IMR-90 (cell line): Measurements from ENCODE around the gene LINGO4. TPM values are rescaled to one million over a fixed set of nuclear protein-coding genes. Genes with fewer than 3 reads are reported as not detected.

Source experiments
- ATAC-seq: fragments of 200-7000 bp; cut with Tn5 transposase; 2 replicates; pipeline ENCODE4 v1.9.1; 2020; ENCODE audit warnings: low read depth, mild to moderate bottlenecking, moderate library complexity
- BruUV-seq: library from RNA; stranded (reverse); fragments of 400-500 nt; replicated peaks from 2 replicates; lab custom pipeline; 2021; lab: Mats Ljungman, UMichigan
- CTCF ChIA-PET: fragments of 300-600 bp; formaldehyde crosslinking; extraction: SDS; loops from one replicate; lab custom pipeline; 2021; ENCODE audit warnings: antibody characterized with exemption; lab: Yijun Ruan, JAX
- POLR2A ChIA-PET: fragments of 300-600 bp; sonication (Branson Sonifier 250); formaldehyde crosslinking; loops from one replicate; lab custom pipeline; 2022; ENCODE audit warnings: antibody characterized with exemption; ENCODE audit not compliant: unreplicated experiment; lab: Charles Lee
- DNase-seq: peaks from one replicate; pipeline ENCODE4 v3.0.0; 2013
- H2AFZ ChIP-seq: replicated peaks from 2 replicates; pipeline ENCODE3; 2013; ENCODE audit warnings: low read length, mild to moderate bottlenecking; ENCODE audit not compliant: poor library complexity
- H2AK5ac ChIP-seq: 2 replicates; pipeline ENCODE4 v1.6.1; 2013; ENCODE audit warnings: low read depth, low read length, inconsistent platforms
- H2AK9ac ChIP-seq: replicated peaks from 2 replicates; pipeline ENCODE3; 2013; ENCODE audit warnings: mild to moderate bottlenecking, low read depth, low read length, moderate library complexity; ENCODE audit not compliant: poor library complexity
- H2BK120ac ChIP-seq: 2 replicates; pipeline ENCODE4 v1.6.1; 2013; ENCODE audit warnings: low read depth, low read length, inconsistent platforms
- H2BK15ac ChIP-seq: 3 replicates; pipeline ENCODE4 v1.6.1; 2013; ENCODE audit warnings: low read depth, low read length, inconsistent platforms
- H2BK20ac ChIP-seq: 2 replicates; pipeline ENCODE4 v1.6.1; 2013; ENCODE audit warnings: low read depth, mild to moderate bottlenecking, inconsistent platforms, low read length, moderate library complexity
- H2BK5ac ChIP-seq: 2 replicates; pipeline ENCODE4 v1.6.1; 2013; ENCODE audit warnings: mild to moderate bottlenecking, low read depth, low read length, inconsistent platforms; ENCODE audit not compliant: poor library complexity, severe bottlenecking
- H3K14ac ChIP-seq: replicated peaks from 2 replicates; pipeline ENCODE4 v1.6.1; 2013; ENCODE audit warnings: low read depth, low read length, inconsistent platforms
- H3K18ac ChIP-seq: 2 replicates; pipeline ENCODE4 v1.6.1; 2013; ENCODE audit warnings: low read depth, low read length, control low read depth
- H3K23ac ChIP-seq: 2 replicates; pipeline ENCODE4 v1.6.1; 2013; ENCODE audit warnings: low read depth, low read length, inconsistent platforms
- H3K27ac ChIP-seq: 2 replicates; pipeline ENCODE4 v1.5.1; 2013; ENCODE audit warnings: mild to moderate bottlenecking, control low read depth, low read length; ENCODE audit not compliant: insufficient read depth
- H3K27me3 ChIP-seq: 2 replicates; pipeline ENCODE4 v1.6.1; 2013; ENCODE audit warnings: low read length; ENCODE audit not compliant: control insufficient read depth, insufficient read depth
- H3K36me3 ChIP-seq: 2 replicates; pipeline ENCODE4 v1.6.1; 2013; ENCODE audit warnings: low read length, mixed read lengths; ENCODE audit not compliant: control insufficient read depth, insufficient read depth
- H3K4ac ChIP-seq: 2 replicates; pipeline ENCODE4 v1.6.1; 2013; ENCODE audit warnings: low read depth, low read length, inconsistent platforms
- H3K4me1 ChIP-seq: 2 replicates; pipeline ENCODE4 v1.6.1; 2013; ENCODE audit warnings: low read length, mixed read lengths; ENCODE audit not compliant: control insufficient read depth, insufficient read depth
- H3K4me2 ChIP-seq: 2 replicates; pipeline ENCODE4 v1.6.1; 2013; ENCODE audit warnings: low read depth, mild to moderate bottlenecking, control low read depth, low read length, moderate library complexity
- H3K4me3 ChIP-seq: 2 replicates; pipeline ENCODE4 v1.5.1; 2013; ENCODE audit warnings: low read depth, mild to moderate bottlenecking, control low read depth, low read length, moderate library complexity; ENCODE audit not compliant: insufficient read depth
- H3K56ac ChIP-seq: 2 replicates; pipeline ENCODE4 v1.6.1; 2013; ENCODE audit warnings: low read length, inconsistent platforms; ENCODE audit not compliant: insufficient read depth; ENCODE audit errors: extremely low read depth
- H3K79me1 ChIP-seq, 2 experiments: 2 replicates each; pipeline ENCODE4 v1.6.1; 2013; ENCODE audit warnings: low read length in 2 of 2, inconsistent platforms in 1 of 2, low read depth in 1 of 2
- H3K9ac ChIP-seq: 2 replicates; pipeline ENCODE4 v1.6.1; 2013; ENCODE audit warnings: low read depth, low read length, control low read depth
- H3K9me1 ChIP-seq: 2 replicates; pipeline ENCODE4 v1.6.1; 2013; ENCODE audit warnings: low read length, inconsistent platforms; ENCODE audit not compliant: insufficient read depth
- H3K9me3 ChIP-seq: 2 replicates; pipeline ENCODE4 v1.6.1; 2013; ENCODE audit warnings: low read length; ENCODE audit not compliant: control insufficient read depth, insufficient read depth
- H4K20me1 ChIP-seq: 2 replicates; pipeline ENCODE4 v1.6.1; 2013; ENCODE audit warnings: low read length, inconsistent platforms; ENCODE audit not compliant: insufficient read depth
- H4K5ac ChIP-seq: 2 replicates; pipeline ENCODE4 v1.6.1; 2013; ENCODE audit warnings: mild to moderate bottlenecking, low read depth, low read length, control low read depth
- H4K8ac ChIP-seq, 2 experiments: 2 replicates each; pipeline ENCODE4 v1.6.1; 2013; ENCODE audit warnings: low read depth in 2 of 2, low read length in 2 of 2, control low read depth in 1 of 2, inconsistent platforms in 1 of 2
- H4K91ac ChIP-seq: 2 replicates; pipeline ENCODE4 v1.6.1; 2013; ENCODE audit warnings: low read depth, low read length, inconsistent platforms; ENCODE audit not compliant: insufficient read depth
- BHLHE40 ChIP-seq: fragments of 150-350 bp; IDR thresholded peaks from 2 replicates; pipeline ENCODE4 v1.6.1; 2016; ENCODE audit warnings: mild to moderate bottlenecking, low read depth, low read length
- CEBPB ChIP-seq: IDR thresholded peaks from 2 replicates; pipeline ENCODE4 v1.6.1; 2012; ENCODE audit warnings: low read depth, low read length, improper control_type of control experiment
- FOS ChIP-seq: fragments of 150-350 bp; IDR thresholded peaks from 2 replicates; pipeline ENCODE4 v1.6.1; 2016; ENCODE audit warnings: low read depth, low read length
- MAFK ChIP-seq: IDR thresholded peaks from 2 replicates; pipeline ENCODE4 v1.6.1; 2012; ENCODE audit warnings: low read depth, low read length, improper control_type of control experiment
- MXI1 ChIP-seq: IDR thresholded peaks from 2 replicates; pipeline ENCODE4 v1.6.1; 2012; ENCODE audit warnings: low read depth, mild to moderate bottlenecking, low read length, moderate library complexity, borderline replicate concordance
- NFE2L2 ChIP-seq: fragments of 150-350 bp; IDR thresholded peaks from 2 replicates; pipeline ENCODE4 v1.6.1; 2016; ENCODE audit warnings: low read depth, mild to moderate bottlenecking, low read length
- POLR2A ChIP-seq: IDR thresholded peaks from 2 replicates; pipeline ENCODE4 v1.6.1; 2012; ENCODE audit warnings: mild to moderate bottlenecking, low read depth, low read length
- SMC3 ChIP-seq: fragments of 150-350 bp; IDR thresholded peaks from 2 replicates; pipeline ENCODE4 v1.6.1; 2016; ENCODE audit warnings: low read depth, mild to moderate bottlenecking, antibody characterized with exemption, low read length, moderate library complexity
- WGBS, 2 experiments: methylation state at CpG; one replicate each; pipeline versions ENCODE4 v1.1.5 to v1.1.7; 2013; ENCODE audit warnings: missing lambda C conversion rate in 2 of 2; ENCODE audit not compliant: insufficient read length in 1 of 2; ENCODE audit errors: extremely low coverage in 2 of 2; 5-methylcytosine and 5-hydroxymethylcytosine counted together
- dilution Hi-C: fragments of 300-500 bp; cut with HindIII; formaldehyde crosslinking; loops from one replicate; pipeline ENCODE4 v1.14.3; 2018; ENCODE audit warnings: low sequenced_read_pairs; ENCODE audit not compliant: unreplicated experiment
- in situ Hi-C: fragments of 300-500 bp; cut with MboI; formaldehyde crosslinking; loops from 3 replicates; pipeline ENCODE4 v1.14.3; 2019; ENCODE audit warnings: low sequenced_read_pairs, inconsistent platforms, mixed read lengths
- intact Hi-C: fragments of 100-400 bp; cut with micrococcal nuclease; formaldehyde crosslinking; loops from 2 replicates; pipeline ENCODE4 v1.10.0; 2022
- polyA plus RNA-seq, 3 experiments: library from polyadenylated mRNA; depleted of rRNA; stranded (reverse); fragments of >200 nt; gene quantifications; 2 replicates each; pipeline ENCODE4 v1.2.3, GENCODE V29; 2012; ENCODE audit warnings: low replicate concordance in 1 of 3
- total RNA-seq: library from RNA; depleted of rRNA; stranded (reverse); fragments of >200 nt; gene quantifications from 2 replicates; pipeline ENCODE4 v1.2.3, GENCODE V29; 2012
- TF ChIP-seq, protein P1 (sequence below): conservative IDR thresholded peaks from 2 replicates; pipeline ENCODE4 v1.5.1; 2012; ENCODE audit warnings: mild to moderate bottlenecking, low read depth, low read length, improper control_type of control experiment

LINGO4 gene
- total and polyA plus RNA-seq, 2 of the 4 experiments (the other 2 are of a cell fraction) = not detected

DNA sequence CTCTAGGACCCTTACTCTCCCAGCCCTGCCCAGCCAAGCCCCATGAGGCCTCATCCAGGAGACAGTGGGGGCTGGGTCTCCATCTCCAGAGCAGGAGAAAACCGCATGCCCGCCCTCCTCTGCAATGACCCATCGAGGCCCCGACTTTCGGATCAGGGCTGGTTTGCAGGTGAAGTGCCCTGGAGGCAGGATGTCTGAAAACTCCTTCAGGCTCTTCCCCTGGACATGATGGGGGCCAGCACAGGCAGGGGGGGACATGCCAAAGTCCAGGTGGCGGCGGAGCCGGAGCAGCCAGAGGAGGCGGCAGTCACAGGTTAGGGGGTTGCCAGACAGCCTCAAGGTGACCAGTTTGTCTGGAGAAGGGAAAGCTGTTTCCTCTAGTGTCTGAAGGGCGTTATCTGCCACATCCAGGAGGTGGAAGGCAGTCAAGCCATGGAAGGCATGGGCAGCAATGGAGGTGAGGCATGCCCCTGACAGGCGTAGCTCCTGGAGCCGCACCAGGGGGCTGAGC, 3.9 kb downstream of the LINGO4 start:
- DNase-seq = no peak
- Histone ChIP-seq H2BK5ac (no peak overlapping the region), H4K8ac (no peak overlapping the region), H2BK15ac (no peak overlapping the region), H2AFZ (no peak overlapping the region), H4K20me1 (no peaks in the 10 kb centered on the region), H3K4me2 (no peak overlapping the region), H2BK20ac (no peak overlapping the region), H3K14ac (no peak overlapping the region), H3K56ac (no peak overlapping the region), H3K4ac (no peak overlapping the region), H2AK9ac (no peak overlapping the region), H3K9ac (no peak overlapping the region), H2AK5ac (no peak overlapping the region), H2BK120ac (no peak overlapping the region), H3K9me3 (no peaks in the 10 kb centered on the region), H4K5ac (no peak overlapping the region), H3K27ac (no peak overlapping the region), H3K4me1 (no peaks in the 10 kb centered on the region), H3K36me3 (no peaks in the 10 kb centered on the region), H3K23ac (no peak overlapping the region), H3K79me1 (no peaks in the 10 kb centered on the region), H3K18ac (no peak overlapping the region), H3K27me3 (peaks cover 85% of the 10 kb centered on the region), H3K4me3 (no peak overlapping the region), H4K91ac (no peak overlapping the region), H3K9me1 (no peaks in the 10 kb centered on the region)
- no TSS peak for BruUV-seq
- POLR2A ChIA-PET = no interaction called here
- TF ChIP-seq FOS (no peak), CEBPB (no peak), MAFK (no peak), BHLHE40 (no peak), POLR2A (no peak), SMC3 (no peak), MXI1 (no peak), NFE2L2 (no peak)
- TF ChIP-seq, protein P1, sequence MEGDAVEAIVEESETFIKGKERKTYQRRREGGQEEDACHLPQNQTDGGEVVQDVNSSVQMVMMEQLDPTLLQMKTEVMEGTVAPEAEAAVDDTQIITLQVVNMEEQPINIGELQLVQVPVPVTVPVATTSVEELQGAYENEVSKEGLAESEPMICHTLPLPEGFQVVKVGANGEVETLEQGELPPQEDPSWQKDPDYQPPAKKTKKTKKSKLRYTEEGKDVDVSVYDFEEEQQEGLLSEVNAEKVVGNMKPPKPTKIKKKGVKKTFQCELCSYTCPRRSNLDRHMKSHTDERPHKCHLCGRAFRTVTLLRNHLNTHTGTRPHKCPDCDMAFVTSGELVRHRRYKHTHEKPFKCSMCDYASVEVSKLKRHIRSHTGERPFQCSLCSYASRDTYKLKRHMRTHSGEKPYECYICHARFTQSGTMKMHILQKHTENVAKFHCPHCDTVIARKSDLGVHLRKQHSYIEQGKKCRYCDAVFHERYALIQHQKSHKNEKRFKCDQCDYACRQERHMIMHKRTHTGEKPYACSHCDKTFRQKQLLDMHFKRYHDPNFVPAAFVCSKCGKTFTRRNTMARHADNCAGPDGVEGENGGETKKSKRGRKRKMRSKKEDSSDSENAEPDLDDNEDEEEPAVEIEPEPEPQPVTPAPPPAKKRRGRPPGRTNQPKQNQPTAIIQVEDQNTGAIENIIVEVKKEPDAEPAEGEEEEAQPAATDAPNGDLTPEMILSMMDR = no peak
- dilution Hi-C loops = no loop called here
- ATAC-seq = no peak
- CTCF ChIA-PET = no interaction called here
- in situ Hi-C loops = no loop called here
- intact Hi-C loops = no loop called here
- 89% methylated on average over 7 of the region's 12 CpGs; no CpG with 5 or more reads in 1 of the 2 experiments for WGBS, 2 experiments
